Upper lobe of right lung (tissue), 1 donor: ENCODE results near the gene CD163. TPM values are rescaled to one million over a fixed set of nuclear protein-coding genes. Genes with fewer than 3 reads are reported as not detected.
A peak's percentile ranks its signal among the peaks of the same experiment; 100 is the strongest.
"Not testable (repeated sequence)": the region's sequence is repeated elsewhere in the genome, so short reads cannot be mapped to it uniquely, and the experiment has no call there.

Experiments
- ATAC-seq: fragments of 200-7000 bp; cut with Tn5 transposase; one replicate; pipeline ENCODE4 v1.9.1; 2020; ENCODE audit warnings: mild to moderate bottlenecking, moderate library complexity
- DNase-seq: peaks from one replicate; pipeline ENCODE4 v3.0.0-alpha.2; 2020
- H3K27ac ChIP-seq: fragments of 200-600 bp; one replicate; pipeline ENCODE4 v1.8.0; 2022
- H3K27me3 ChIP-seq: fragments of 200-600 bp; one replicate; pipeline ENCODE4 v1.8.0; 2022; ENCODE audit warnings: mild to moderate bottlenecking
- H3K36me3 ChIP-seq: fragments of 200-600 bp; one replicate; pipeline ENCODE4 v1.8.0; 2022
- H3K4me1 ChIP-seq: fragments of 200-600 bp; one replicate; pipeline ENCODE4 v1.8.0; 2022
- H3K4me3 ChIP-seq: fragments of 200-600 bp; one replicate; pipeline ENCODE4 v1.8.0; 2022; ENCODE audit warnings: mild to moderate bottlenecking
- H3K9me3 ChIP-seq: fragments of 200-600 bp; one replicate; pipeline ENCODE4 v1.8.0; 2022
- CTCF ChIP-seq: fragments of 200-600 bp; IDR thresholded peaks from one replicate; pipeline ENCODE4 v1.8.0; 2022; ENCODE audit warnings: antibody characterized with exemption
- intact Hi-C: fragments of 100-400 bp; cut with DNase I; formaldehyde crosslinking; loops from one replicate; pipeline ENCODE4 v1.11.0; 2022
- total RNA-seq: library from RNA; stranded (reverse); fragmentation: NEBNext Ultra II Directional; extraction: Animal tissue kit (Norgen Biotek cat#: 25700); gene quantifications from one replicate; pipeline ENCODE4 v1.2.1, GENCODE V29; 2021
- donor health status: DM: no; HTN: yes; CAD: no; lungs with severe emphysema.

Gene CD163
- total RNA-seq, 1 donor from 2014 or later, result 234 TPM

- H3K36me3 ChIP-seq, result no peaks in the 10 kb centered on the region
- TF ChIP-seq CTCF, result no peak
- no peaks in the 10 kb centered on the region for H3K9me3 ChIP-seq
- no peak overlapping the region for H3K27ac ChIP-seq
- no peak overlapping the region for H3K4me3 ChIP-seq
- intact Hi-C loops, result no loop called here
- ATAC-seq (no peak), DNase-seq (no peak)
- no peaks in the 10 kb centered on the region for H3K4me1 ChIP-seq
- H3K27me3 ChIP-seq, result no peaks in the 10 kb centered on the region
Observed at GRCh38 chr12:7448099-7448498, 55.5 kb downstream of the CD163 start.

- Histone ChIP-seq H3K4me1 (no peaks in the 10 kb centered on the region), H3K36me3 (no peaks in the 10 kb centered on the region), H3K9me3 (no peaks in the 10 kb centered on the region), H3K27ac (no peak overlapping the region), H3K4me3 (no peak overlapping the region), H3K27me3 (peaks cover 18% of the 10 kb centered on the region)
- intact Hi-C loops, result no loop called here
- no peak for TF ChIP-seq CTCF
- DNase-seq (no peak), ATAC-seq (no peak)
Observed at GRCh38 chr12:7444537-7444936, 59.0 kb downstream of the CD163 start.

- ATAC-seq (peak; percentile 39), DNase-seq (no peak)
- no peaks in the 10 kb centered on the region for H3K9me3 ChIP-seq
- no peaks in the 10 kb centered on the region for H3K4me1 ChIP-seq
- no peaks in the 10 kb centered on the region for H3K36me3 ChIP-seq
- intact Hi-C loops, result no loop called here
- no peak for TF ChIP-seq CTCF
- no peak within 1 kb of the TSS for H3K27ac ChIP-seq
- no peak within 1 kb of the TSS for H3K4me3 ChIP-seq
- H3K27me3 ChIP-seq, result peaks cover 20% of the 10 kb centered on the region
Observed at GRCh38 chr12:7444076-7444475, 59.5 kb downstream of the CD163 start, which contains the start of gene CD163L1. TSS of gene CD163L1 (minus strand) at chr12:7444153. CDS start at chr12:7444127, 26 bp downstream.

- DNase-seq, result no peak
- Histone ChIP-seq H3K4me3 (no peak overlapping the region), H3K27me3 (peaks cover 20% of the 10 kb centered on the region), H3K36me3 (no peaks in the 10 kb centered on the region), H3K9me3 (no peaks in the 10 kb centered on the region), H3K4me1 (no peaks in the 10 kb centered on the region), H3K27ac (no peak overlapping the region)
- TF ChIP-seq CTCF, result no peak
- intact Hi-C loops, result no loop called here
- no peak for ATAC-seq
Observed at GRCh38 chr12:7441216-7441615, 62.4 kb downstream of the CD163 start.

GRCh38 chr12:7439579-7440505 is 63.7 kb downstream of the CD163 start:
- intact Hi-C loops, result no loop called here
- Histone ChIP-seq H3K27ac (no peak overlapping the region), H3K36me3 (no peaks in the 10 kb centered on the region), H3K9me3 (no peaks in the 10 kb centered on the region), H3K4me1 (no peaks in the 10 kb centered on the region), H3K27me3 (peaks cover 20% of the 10 kb centered on the region), H3K4me3 (peak overlapping the region; percentile 23)
- TF ChIP-seq CTCF, result no peak
- peak; percentile 90 for ATAC-seq
- peak; percentile 68 for DNase-seq

- H3K36me3 ChIP-seq, H3K9me3 ChIP-seq, intact Hi-C loops, H3K4me1 ChIP-seq, H3K27ac ChIP-seq, H3K4me3 ChIP-seq, ATAC-seq, DNase-seq: not testable (repeated sequence)
- H3K27me3 ChIP-seq, result peaks cover 20% of the 10 kb centered on the region
Observed at GRCh38 chr12:7438291-7438995, 65.1 kb downstream of the CD163 start.

- H3K27me3 ChIP-seq, result peaks cover 20% of the 10 kb centered on the region
- H3K4me3 ChIP-seq, H3K27ac ChIP-seq, H3K4me1 ChIP-seq, H3K36me3 ChIP-seq, DNase-seq, intact Hi-C loops, H3K9me3 ChIP-seq, ATAC-seq: not testable (repeated sequence)
Observed at GRCh38 chr12:7437494-7437893, 66.1 kb downstream of the CD163 start.
